SU-DHL-6 (cell line): Measurements from ENCODE around the gene LRRK1.

Source experiments
- H2AFZ ChIP-seq: fragments of 200-600 bp; sonication (generic); 2 replicates; pipeline ENCODE4 v1.6.1; 2014; ENCODE audit warnings: low read depth, mild to moderate bottlenecking, moderate library complexity, mixed read lengths, antibody characterized with exemption, low read length; ENCODE audit not compliant: severe bottlenecking
- H3F3A ChIP-seq: fragments of 200-600 bp; shearing (Covaris generic); 2 replicates; pipeline ENCODE4 v1.6.0; 2016; ENCODE audit warnings: antibody characterized with exemption, mild to moderate bottlenecking; ENCODE audit not compliant: insufficient read depth
- H3K27ac ChIP-seq: fragments of 200-600 bp; sonication (generic); 2 replicates; pipeline ENCODE4 v1.5.1; 2016; ENCODE audit warnings: low read depth, mild to moderate bottlenecking, low read length, moderate library complexity, mixed read lengths
- H3K27me3 ChIP-seq: fragments of 200-600 bp; sonication (generic), shearing (Covaris generic); 2 replicates; pipeline ENCODE4 v1.6.0; 2014; ENCODE audit warnings: mild to moderate bottlenecking, low read length
- H3K36me3 ChIP-seq: fragments of 200-600 bp; sonication (generic); 2 replicates; pipeline ENCODE4 v1.6.1; 2014; ENCODE audit warnings: mild to moderate bottlenecking, low read length, mixed read lengths
- H3K4me2 ChIP-seq: fragments of 300-600, 200-600 bp; shearing (Covaris generic), sonication (generic); 2 replicates; pipeline ENCODE4 v1.6.0; 2014; ENCODE audit warnings: low read length, low read depth, mild to moderate bottlenecking; ENCODE audit not compliant: poor library complexity, severe bottlenecking
- H3K4me3 ChIP-seq: fragments of 200-600 bp; sonication (generic); 2 replicates; pipeline ENCODE4 v1.5.1; 2014; ENCODE audit warnings: antibody characterized with exemption, low read length, mild to moderate bottlenecking, mixed read lengths; ENCODE audit not compliant: insufficient read depth, poor library complexity, severe bottlenecking
- H3K79me2 ChIP-seq: fragments of 200-600 bp; sonication (generic); 2 replicates; pipeline ENCODE4 v1.6.1; 2014; ENCODE audit warnings: mild to moderate bottlenecking, low read length, moderate library complexity; ENCODE audit not compliant: insufficient read depth
- H3K9ac ChIP-seq: fragments of 200-600 bp; sonication (generic); 2 replicates; pipeline ENCODE4 v1.7.0; 2014; ENCODE audit warnings: mild to moderate bottlenecking, low read length
- H3K9me2 ChIP-seq: fragments of 200-600 bp; sonication (generic); replicated peaks from 2 replicates; pipeline ENCODE4 v1.6.1; 2014; ENCODE audit warnings: low read length; ENCODE audit not compliant: insufficient read depth
- H3K9me3 ChIP-seq: fragments of 200-600 bp; sonication (generic); 2 replicates; pipeline ENCODE4 v1.6.1; 2014; ENCODE audit warnings: low read length, mixed read lengths; ENCODE audit not compliant: insufficient read depth
- H4K20me1 ChIP-seq: fragments of 200-600 bp; sonication (generic); 2 replicates; pipeline ENCODE4 v1.6.1; 2014; ENCODE audit warnings: low read depth, mild to moderate bottlenecking, antibody characterized with exemption, low read length, moderate library complexity, mixed read lengths
- EZH2phosphoT487 ChIP-seq: fragments of 200-600 bp; sonication (generic), shearing (Covaris generic); conservative IDR thresholded peaks from 2 replicates; pipeline ENCODE4 v1.6.1; 2018; ENCODE audit warnings: mild to moderate bottlenecking, antibody characterized with exemption, low read length, moderate library complexity, mixed read lengths
- TF ChIP-seq, protein P1 (sequence below): fragments of 200-600 bp; sonication (generic); IDR thresholded peaks from one replicate; pipeline ENCODE4 v1.5.1; 2017; ENCODE audit warnings: antibody characterized with exemption, mild to moderate bottlenecking, low read length, moderate library complexity; ENCODE audit not compliant: insufficient read depth, poor library complexity, severe bottlenecking

The LRRK1 gene

DNA sequence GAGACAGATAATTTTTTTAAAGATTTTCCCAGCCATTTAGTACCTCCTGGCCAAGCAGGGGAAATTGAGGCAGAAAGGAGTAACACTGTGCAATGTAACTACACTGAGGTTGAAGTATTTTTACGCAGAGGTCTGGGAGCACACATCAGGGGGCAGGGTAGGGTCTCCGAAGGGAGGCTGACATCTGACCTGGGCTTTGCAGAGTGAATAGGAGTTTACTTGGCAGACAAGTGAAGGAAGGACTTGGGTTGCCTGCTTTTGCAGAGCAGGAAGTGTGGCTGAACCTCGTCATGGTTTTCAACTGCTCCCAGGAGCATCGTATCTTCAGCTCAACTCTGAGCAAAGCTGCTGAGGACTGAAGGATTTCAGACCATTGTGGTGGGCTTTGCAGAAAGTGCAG, 66.2 kb downstream of the LRRK1 start:
- no peak for TF ChIP-seq EZH2phosphoT487
- TF ChIP-seq, protein P1, sequence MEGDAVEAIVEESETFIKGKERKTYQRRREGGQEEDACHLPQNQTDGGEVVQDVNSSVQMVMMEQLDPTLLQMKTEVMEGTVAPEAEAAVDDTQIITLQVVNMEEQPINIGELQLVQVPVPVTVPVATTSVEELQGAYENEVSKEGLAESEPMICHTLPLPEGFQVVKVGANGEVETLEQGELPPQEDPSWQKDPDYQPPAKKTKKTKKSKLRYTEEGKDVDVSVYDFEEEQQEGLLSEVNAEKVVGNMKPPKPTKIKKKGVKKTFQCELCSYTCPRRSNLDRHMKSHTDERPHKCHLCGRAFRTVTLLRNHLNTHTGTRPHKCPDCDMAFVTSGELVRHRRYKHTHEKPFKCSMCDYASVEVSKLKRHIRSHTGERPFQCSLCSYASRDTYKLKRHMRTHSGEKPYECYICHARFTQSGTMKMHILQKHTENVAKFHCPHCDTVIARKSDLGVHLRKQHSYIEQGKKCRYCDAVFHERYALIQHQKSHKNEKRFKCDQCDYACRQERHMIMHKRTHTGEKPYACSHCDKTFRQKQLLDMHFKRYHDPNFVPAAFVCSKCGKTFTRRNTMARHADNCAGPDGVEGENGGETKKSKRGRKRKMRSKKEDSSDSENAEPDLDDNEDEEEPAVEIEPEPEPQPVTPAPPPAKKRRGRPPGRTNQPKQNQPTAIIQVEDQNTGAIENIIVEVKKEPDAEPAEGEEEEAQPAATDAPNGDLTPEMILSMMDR: no peak
- Histone ChIP-seq H3K4me2 (no peak overlapping the region), H3K79me2 (peaks cover 55% of the 10 kb centered on the region), H3K9me2 (no peaks in the 10 kb centered on the region), H3K9ac (no peak overlapping the region), H2AFZ (no peak overlapping the region), H4K20me1 (no peaks in the 10 kb centered on the region), H3K27me3 (no peaks in the 10 kb centered on the region), H3K9me3 (no peaks in the 10 kb centered on the region), H3K36me3 (peaks cover 37% of the 10 kb centered on the region), H3K27ac (no peak overlapping the region), H3F3A (peaks cover 16% of the 10 kb centered on the region), H3K4me3 (no peak overlapping the region)

GRCh38 chr15:100986158-100986896, 67.2 kb downstream of the LRRK1 start:
- Histone ChIP-seq H3K9me2 (no peaks in the 10 kb centered on the region), H4K20me1 (0 out of 2 replicates have a peak, but pooled peaks cover 1% of the 10 kb centered on the region), H3K36me3 (peaks cover 46% of the 10 kb centered on the region), H3K79me2 (peaks cover 54% of the 10 kb centered on the region), H3K4me3 (no peak overlapping the region), H3K4me2 (no peak overlapping the region), H3K27ac (no peak overlapping the region), H3K9me3 (no peaks in the 10 kb centered on the region), H3K27me3 (no peaks in the 10 kb centered on the region), H2AFZ (no peak overlapping the region), H3F3A (peaks cover 24% of the 10 kb centered on the region), H3K9ac (no peak overlapping the region)
- TF ChIP-seq, protein P1: no peak

DNA sequence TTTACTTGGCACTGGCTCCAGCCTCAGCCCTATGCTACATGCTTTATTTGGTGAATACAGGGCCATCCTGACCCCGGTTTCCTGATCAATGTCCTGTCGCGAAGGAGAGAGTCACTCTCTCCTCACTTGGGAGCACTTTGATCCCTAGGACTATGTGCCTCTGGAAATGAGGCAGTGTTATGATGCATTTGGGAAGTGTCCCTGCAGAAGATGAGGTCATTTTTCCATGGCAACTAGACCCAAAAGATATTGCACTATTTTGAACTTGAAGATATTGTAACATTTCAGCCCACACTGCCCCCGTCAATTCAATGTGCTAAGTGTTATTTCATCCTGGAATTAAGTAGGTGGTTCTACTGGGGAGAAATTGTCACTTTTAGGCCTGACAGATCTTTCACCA, 68.0 kb downstream of the LRRK1 start:
- Histone ChIP-seq H3K79me2 (peaks cover 54% of the 10 kb centered on the region), H3K4me3 (no peak overlapping the region), H4K20me1 (0 out of 2 replicates have a peak, but pooled peaks cover 6% of the 10 kb centered on the region), H3K27me3 (no peaks in the 10 kb centered on the region), H3K9me2 (no peaks in the 10 kb centered on the region), H3K4me2 (no peak overlapping the region), H3K9ac (no peak overlapping the region), H3F3A (peaks cover 32% of the 10 kb centered on the region), H3K27ac (no peak overlapping the region), H3K9me3 (no peaks in the 10 kb centered on the region), H3K36me3 (peaks cover 54% of the 10 kb centered on the region), H2AFZ (no peak overlapping the region)
- TF ChIP-seq, protein P1: no peak
- TF ChIP-seq EZH2phosphoT487: no peak
